SK-N-MC (cell line): Measurements from ENCODE around the gene NIT2.

Experiments used
- EZH2 ChIP-seq: fragments of 200-600 bp; sonication (generic); IDR thresholded peaks from one replicate; pipeline ENCODE4 v1.6.1; 2017; ENCODE audit warnings: antibody characterized with exemption
- FOXP2 ChIP-seq: optimal IDR thresholded peaks from 2 replicates; pipeline ENCODE3; 2011; ENCODE audit warnings: mild to moderate bottlenecking, moderate library complexity; ENCODE audit not compliant: insufficient read depth; ENCODE audit errors: extremely low read length, control extremely low read depth
- POLR2AphosphoS5 ChIP-seq: IDR thresholded peaks from 2 replicates; pipeline ENCODE4 v1.6.1; 2012; ENCODE audit warnings: mild to moderate bottlenecking, low read depth, low read length, borderline replicate concordance

- TF ChIP-seq FOXP2 = no peak
- TF ChIP-seq EZH2 = no peak
- TF ChIP-seq POLR2AphosphoS5 = no peak
Measured at GRCh38 chr3:100297784-100298183, 36.8 kb upstream of the NIT2 start.
